NOMO-1 treated with dmso at 0.1 percent for 144 hours (cell line): ENCODE results near the gene TRMT10B.
"Not testable (repeated sequence)": the region's sequence is repeated elsewhere in the genome, so short reads cannot be mapped to it uniquely, and the experiment has no call there.

Experiments
- DNase-seq: peaks from one replicate; lab custom pipeline; 2025; ENCODE audit not compliant: unreplicated experiment; lab: John Stamatoyannopoulos, UW

The TRMT10B gene

DNA sequence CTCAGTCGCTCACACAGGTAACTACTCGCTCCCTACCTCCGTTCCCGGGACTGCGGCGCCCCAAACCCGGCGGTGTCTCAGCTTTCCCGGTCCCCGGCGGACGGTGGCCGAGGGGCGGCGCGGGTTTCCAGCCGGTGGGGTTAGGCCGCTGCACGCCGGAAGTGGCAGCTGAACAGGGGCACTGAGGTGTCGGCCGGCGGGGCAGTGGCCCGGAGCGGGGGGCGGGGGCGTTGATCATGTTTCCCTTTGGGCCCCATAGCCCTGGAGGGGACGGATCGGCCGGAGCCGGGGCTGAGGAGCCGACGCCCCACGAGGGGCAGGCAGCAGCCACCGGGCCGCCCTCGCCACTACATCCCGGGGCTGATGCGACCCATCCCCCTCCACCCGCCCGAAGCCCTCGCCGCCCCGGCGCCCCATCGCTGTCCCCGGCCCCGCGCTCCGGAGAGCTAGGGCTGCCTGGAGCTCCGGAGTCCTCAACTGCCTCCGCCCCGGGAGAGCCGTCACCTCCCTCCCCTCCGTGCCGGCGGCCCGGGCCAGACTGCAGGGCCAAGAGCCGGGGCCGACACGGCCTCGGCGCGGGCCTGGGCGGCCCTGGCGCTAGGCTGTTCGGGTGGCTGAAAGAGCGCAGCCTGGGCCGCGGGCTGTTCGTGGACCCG lies 47.2 kb downstream of the TRMT10B start, which contains the start of gene DCAF10:
DCAF10 (plus strand) TSS at position 167 of the 656 bp plus-strand sequence; CDS start at position 237, 70 bp downstream.
- DNase-seq = no peak

DNA sequence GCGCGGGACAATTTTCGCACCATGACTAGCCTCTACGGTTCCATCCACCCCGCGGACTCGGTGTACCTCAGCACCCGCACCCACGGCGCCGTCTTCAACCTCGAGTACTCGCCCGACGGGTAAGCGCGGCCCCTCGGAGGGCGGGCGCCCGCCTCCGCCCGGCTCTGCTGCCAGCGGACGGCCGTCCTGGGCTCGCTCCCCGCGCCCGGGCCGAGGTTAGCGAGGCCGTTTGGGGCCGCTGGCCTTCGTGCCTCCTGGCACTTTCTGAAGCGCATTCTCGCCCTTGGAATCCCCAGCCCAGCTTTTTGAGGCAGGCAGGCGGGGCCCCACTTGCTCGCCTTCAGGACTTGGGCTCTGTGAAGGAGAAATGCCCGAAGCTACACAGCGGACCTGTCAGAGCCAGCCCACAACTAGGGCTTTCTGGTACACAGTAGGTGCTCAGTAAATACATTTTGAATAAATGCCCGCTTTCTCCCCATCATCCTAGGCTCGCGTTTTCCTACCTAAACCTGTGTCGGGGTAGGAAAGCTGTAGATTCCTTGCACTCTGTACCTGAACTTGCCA lies 47.8 kb downstream of the TRMT10B start:
- no peak for DNase-seq

DNA sequence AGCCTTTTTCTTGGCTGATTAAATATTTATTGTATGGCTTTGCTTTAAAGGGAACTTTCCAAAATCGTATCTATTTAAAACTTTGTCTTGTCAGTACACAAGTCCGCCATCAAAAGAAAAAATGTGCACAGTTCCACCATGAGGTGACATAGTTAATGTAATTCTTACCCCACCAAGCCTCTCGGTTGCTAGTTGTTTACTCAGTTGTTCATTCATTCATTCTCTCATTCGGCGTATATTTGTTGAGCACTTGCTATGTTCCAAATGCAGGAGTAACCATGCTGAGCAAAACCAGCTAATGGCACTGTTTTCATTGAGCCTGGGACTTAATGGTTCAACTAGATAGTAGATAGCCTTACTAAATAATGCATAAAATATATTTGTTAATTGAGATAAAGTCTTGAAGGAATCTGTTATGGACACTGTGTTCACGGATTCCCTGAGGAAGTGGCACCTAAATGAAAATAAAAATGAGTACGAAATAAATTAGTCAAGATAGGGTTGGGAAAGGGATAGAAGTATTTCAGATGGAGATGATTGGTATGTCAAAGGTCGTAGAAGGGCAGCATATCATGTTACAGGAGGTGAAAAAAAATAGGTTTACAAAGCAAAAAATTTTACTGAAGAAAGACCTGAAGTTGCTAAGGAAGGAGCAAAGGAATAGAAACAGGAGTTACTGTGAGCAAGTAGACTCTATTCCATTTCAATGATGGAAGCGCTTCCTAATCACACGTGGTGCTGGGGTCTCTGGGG lies 48.5 kb downstream of the TRMT10B start:
- DNase-seq = no peak

DNA sequence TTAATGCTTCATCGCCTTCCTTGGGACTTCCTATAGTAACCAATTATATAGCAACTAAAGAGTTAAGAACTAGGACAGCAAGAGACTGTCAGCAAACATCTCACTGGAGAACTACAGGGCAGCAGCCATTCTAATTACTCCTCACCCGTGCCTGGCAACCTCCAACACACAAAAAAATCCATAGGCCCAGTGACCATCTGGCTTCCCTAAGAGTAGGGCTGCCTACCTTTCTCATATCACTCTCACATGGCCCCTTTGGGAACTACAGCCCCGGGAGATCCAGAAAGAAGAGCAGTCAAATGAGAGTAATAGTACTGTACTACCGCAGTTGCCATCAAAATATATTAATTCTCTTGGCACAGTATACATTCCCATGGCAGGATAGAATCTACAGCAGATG lies 52.7 kb downstream of the TRMT10B start:
- DNase-seq = no peak

DNA sequence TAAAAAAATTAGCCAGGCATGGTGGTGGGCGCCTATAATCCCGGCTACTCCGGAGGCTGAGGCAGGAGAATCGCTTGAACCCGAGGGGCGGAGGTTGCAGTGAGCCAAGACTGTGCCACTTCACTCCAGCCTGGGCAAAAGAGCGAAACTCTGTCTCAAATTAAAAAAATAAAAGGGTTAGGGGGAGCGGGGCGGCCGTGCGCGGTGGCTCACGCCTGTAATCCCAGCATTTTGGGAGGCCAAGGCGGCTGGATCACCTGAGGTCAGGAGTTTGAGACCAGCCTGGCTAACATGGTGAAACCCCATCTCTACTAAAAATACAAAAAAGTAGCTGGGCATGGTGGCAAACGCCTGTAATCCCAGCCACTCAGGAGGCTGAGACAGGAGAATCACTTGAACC lies 56.1 kb downstream of the TRMT10B start:
- not testable (repeated sequence) for DNase-seq

DNA sequence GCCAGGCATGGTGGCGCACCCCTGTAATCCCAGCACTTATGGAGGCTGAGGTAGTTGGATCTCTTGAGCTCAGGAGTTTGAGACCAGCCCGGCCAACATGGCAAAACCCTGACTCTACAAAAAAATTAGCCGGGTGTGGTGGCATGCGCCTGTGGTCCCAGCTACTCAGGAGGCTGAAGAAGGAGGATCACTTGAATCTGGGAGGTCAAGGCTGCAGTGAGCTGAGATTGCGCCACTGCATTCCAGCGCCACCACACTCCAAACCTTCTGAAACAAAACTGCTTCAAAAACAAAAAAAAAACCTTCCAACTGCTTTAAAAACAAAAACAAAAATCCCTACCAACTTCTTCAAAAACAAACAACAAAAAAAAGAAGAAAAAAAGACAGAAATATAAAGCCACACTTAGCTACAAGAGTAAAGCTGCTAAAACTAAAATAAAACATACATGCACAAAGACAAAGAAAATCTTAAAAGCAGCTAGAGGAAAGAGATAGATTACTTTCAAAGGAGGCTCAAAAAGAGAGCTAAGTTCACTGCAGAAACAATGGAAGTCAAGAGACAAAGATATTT lies 58.4 kb downstream of the TRMT10B start:
- DNase-seq = no peak

DNA sequence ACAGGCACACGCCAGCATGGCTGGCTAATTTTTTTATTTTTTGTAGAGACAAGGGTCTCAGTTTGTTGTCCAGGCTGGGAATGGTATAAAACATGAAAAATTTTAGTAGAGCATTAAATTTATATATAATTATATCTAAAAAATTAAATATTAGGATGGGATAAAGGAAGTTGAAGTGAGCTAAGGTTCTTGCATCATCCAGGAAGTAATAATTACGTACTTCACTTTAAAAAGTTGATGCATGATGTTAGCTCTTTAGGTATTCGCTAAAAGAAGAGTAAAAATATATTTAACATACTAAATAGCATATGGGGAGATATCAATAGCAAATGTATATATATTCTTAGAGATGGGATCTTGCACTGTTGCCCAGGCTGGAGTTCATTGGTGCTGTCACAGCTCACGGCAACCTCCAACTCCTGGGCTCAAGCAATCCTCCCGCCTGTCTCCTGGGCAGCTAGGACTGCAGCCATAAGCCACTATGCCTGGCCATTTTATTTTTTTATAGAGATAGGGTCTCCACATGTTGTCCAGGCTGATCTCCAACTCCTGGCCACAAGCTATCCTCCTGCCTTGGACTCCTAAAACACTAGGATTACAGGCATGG lies 59.3 kb downstream of the TRMT10B start:
- no peak for DNase-seq

DNA sequence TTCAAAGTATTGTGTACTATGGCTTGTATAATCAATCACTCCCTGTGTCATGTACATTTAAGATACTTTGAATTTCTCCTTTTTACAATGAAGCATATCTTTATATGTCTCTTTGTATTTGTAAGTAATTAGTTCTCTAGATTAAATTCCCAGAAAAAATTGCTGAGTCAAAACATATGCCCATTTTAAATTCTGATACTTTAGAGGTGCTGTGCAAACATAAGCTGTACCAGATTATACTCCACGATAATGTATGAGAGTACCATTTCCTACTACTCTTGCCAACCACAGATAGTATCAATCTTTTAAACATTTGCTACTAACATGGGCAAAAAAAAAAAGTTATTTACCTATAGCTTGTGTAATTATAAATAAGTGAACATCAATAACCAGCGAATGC lies 65.2 kb downstream of the TRMT10B start:
- DNase-seq = no peak

DNA sequence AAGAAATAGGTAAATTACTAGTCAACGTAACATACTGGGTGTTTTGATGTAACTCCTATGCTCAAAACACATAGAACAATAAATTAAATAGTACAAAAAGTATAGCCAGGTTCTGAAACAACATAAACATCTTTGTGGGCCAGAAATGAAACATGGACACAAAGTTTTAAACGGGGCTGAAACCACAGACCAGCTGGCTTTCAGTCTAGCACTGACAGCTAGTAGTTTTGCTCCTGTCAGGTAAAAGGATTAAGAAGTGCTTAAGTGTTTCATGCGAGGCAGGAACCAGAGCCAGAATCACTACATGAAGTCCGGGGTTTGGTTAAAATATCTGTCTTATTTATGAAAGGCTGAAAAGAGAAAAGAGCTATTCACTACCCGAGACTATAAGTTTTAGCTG lies 66.5 kb downstream of the TRMT10B start:
- no peak for DNase-seq

DNA sequence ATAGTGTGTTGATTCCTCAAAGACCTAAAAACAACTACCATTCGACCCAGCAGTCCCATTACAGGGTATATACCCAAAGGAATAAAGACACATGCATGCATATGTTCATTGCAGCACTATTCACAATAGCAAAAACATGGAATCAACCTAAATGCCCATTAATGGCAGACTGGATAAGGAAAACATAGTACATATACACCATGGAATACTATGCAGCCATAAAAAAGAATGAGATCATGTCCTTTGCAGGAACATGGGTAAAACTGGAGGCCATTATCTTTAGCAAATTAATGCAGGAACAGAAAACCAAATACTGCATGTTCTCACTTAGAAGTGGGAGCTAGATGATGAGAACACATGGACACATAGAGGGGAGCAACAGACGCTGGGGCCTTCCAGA lies 71.6 kb downstream of the TRMT10B start:
- not testable (repeated sequence) for DNase-seq

DNA sequence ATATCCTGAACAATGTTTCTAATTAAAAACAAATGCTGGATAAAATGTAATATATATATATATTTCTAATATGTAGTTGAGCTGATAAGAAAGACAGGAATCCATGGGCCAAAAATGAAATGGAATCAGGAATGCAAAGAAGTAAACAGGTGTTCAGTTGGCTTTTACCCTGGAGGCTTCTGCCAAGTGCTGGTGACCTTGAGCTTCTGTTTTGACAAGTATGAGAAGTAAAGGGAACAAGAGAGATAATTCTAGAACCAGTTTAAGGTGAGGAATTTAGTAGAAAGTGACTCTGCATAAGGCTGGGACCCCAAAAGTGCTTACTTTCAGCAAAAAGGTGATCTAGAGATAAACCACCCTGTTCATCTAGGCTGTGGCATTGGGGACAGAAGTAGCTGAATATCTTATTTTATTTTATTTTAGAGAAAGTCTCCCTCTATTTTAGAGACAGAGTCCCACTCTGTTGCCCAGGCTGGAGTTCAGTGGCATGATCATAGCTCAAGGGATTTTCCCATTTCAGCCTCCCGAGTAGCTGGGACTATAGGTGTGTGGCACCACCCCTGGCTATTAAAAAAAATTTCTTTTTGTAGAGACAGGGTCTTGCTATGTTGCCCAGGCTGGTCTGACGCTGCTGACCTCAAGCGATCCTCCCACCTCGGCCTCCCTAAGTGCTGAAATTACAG lies 74.0 kb downstream of the TRMT10B start:
- no peak for DNase-seq
